ENCODE measurements around the gene LHPP. TPM values are rescaled to one million over a fixed set of nuclear protein-coding genes. Genes with fewer than 3 reads are reported as not detected.

The LHPP gene
- total RNA-seq, 1 donor from 2014 or later, result 22.9 TPM

GRCh38 chr10:124601016-124601415 lies 139.4 kb downstream of the LHPP start:
- CTCF ChIA-PET, result interaction anchor here (0.7 to 2.6 kb wide), 4 partner anchors 63 to 141 kb away, joined by 3 to 14 read pairs (median 4); no protein-coding TSS in a partner anchor
- POLR2A ChIA-PET, result interaction anchor here (0.8 to 10.6 kb wide), 27 partner anchors 9 to 143 kb away, joined by 3 to 207 read pairs (median 6); partner anchors contain the start of gene FAM53B
- H3K36me3 Mint-ChIP-seq (ENCODE audit: low read depth), result no peaks in the 10 kb centered on the region
- peak overlapping the region; percentile 70 for H3K4me3 Mint-ChIP-seq
- H3K4me1 Mint-ChIP-seq, result peaks cover 97% of the 10 kb centered on the region
- intact Hi-C loops (cut with micrococcal nuclease), result loop anchor here (1.0 to 10.0 kb wide), 11 partner anchors 11 to 506 kb away; partner anchors contain the start of genes CHST15 and EEF1AKMT2
- H3K27me3 Mint-ChIP-seq, result no peaks in the 10 kb centered on the region
- ATAC-seq (ENCODE audit: low read depth) (peak; percentile 22), DNase-seq (no peak)
- TF ChIP-seq CTCF (IDR thresholded peaks at IDR 0.05), result no peak
- H3K27ac Mint-ChIP-seq, result peak overlapping the region; percentile 94
- H3K9me3 Mint-ChIP-seq, result no peaks in the 10 kb centered on the region

- POLR2A ChIA-PET, result interaction anchor here (0.5 to 10.6 kb wide), 31 partner anchors 9 to 143 kb away, joined by 3 to 207 read pairs (median 6); partner anchors contain the start of gene FAM53B
Measured at GRCh38 chr10:124601431-124602120, 140.0 kb downstream of the LHPP start.

GRCh38 chr10:124602121-124602561 lies 140.5 kb downstream of the LHPP start:
- CTCF ChIA-PET, result interaction anchor here (1.0 to 2.6 kb wide), 4 partner anchors 64 to 139 kb away, joined by 3 to 14 read pairs (median 5); no protein-coding TSS in a partner anchor
- H3K27me3 Mint-ChIP-seq, result no peaks in the 10 kb centered on the region
- TF ChIP-seq CTCF (IDR thresholded peaks at IDR 0.05), result no peak
- ATAC-seq (ENCODE audit: low read depth) (peak; percentile 2), DNase-seq (no peak)
- peak overlapping the region; percentile 94 for H3K27ac Mint-ChIP-seq
- intact Hi-C loops (cut with micrococcal nuclease), result loop anchor here (5.0 to 10.0 kb wide), 2 partner anchors 190 to 507 kb away; partner anchors contain the start of genes CHST15 and EEF1AKMT2
- H3K9me3 Mint-ChIP-seq, result no peaks in the 10 kb centered on the region
- H3K4me3 Mint-ChIP-seq, result peak overlapping the region; percentile 70
- H3K4me1 Mint-ChIP-seq, result peaks cover 97% of the 10 kb centered on the region
- POLR2A ChIA-PET, result interaction anchor here (0.8 to 10.6 kb wide), 25 partner anchors 11 to 142 kb away, joined by 3 to 207 read pairs (median 6); partner anchors contain the start of gene FAM53B
- no peaks in the 10 kb centered on the region for H3K36me3 Mint-ChIP-seq (ENCODE audit: low read depth)

More at GRCh38 chr10:124601431-124602120, 140.0 kb downstream of the LHPP start:
- no peak for TF ChIP-seq CTCF (IDR thresholded peaks at IDR 0.05)
- intact Hi-C loops (cut with micrococcal nuclease), result loop anchor here (1.0 to 10.0 kb wide), 11 partner anchors 11 to 507 kb away; partner anchors contain the start of genes CHST15 and EEF1AKMT2
- CTCF ChIA-PET, result interaction anchor here (1.0 to 2.6 kb wide), 3 partner anchors 63 to 139 kb away, joined by 3 to 14 read pairs (median 6); no protein-coding TSS in a partner anchor
- Mint-ChIP-seq H3K4me3 (peak overlapping the region; percentile 70), H3K4me1 (peaks cover 97% of the 10 kb centered on the region), H3K27ac (peak overlapping the region; percentile 94), H3K9me3 (no peaks in the 10 kb centered on the region), H3K36me3 (ENCODE audit: low read depth) (no peaks in the 10 kb centered on the region), H3K27me3 (no peaks in the 10 kb centered on the region)
- ATAC-seq (ENCODE audit: low read depth), result peak; percentile 86
- peak; percentile 75 for DNase-seq

- no peak for TF ChIP-seq CTCF (IDR thresholded peaks at IDR 0.05)
- H3K36me3 Mint-ChIP-seq (ENCODE audit: low read depth), result no peaks in the 10 kb centered on the region
- POLR2A ChIA-PET, result interaction anchor here (0.7 to 10.6 kb wide), 16 partner anchors 9 to 138 kb away, joined by 3 to 207 read pairs (median 5); no protein-coding TSS in a partner anchor
- H3K4me1 Mint-ChIP-seq, result peaks cover 97% of the 10 kb centered on the region
- peak overlapping the region; percentile 94 for H3K27ac Mint-ChIP-seq
- intact Hi-C loops (cut with micrococcal nuclease), result loop anchor here (5.0 to 10.0 kb wide), 2 partner anchors 189 to 508 kb away; partner anchors contain the start of genes CHST15 and EEF1AKMT2
- DNase-seq, result peak; percentile 23
- H3K9me3 Mint-ChIP-seq, result no peaks in the 10 kb centered on the region
- no peak overlapping the region for H3K4me3 Mint-ChIP-seq
- CTCF ChIA-PET, result interaction anchor here (1.3 to 2.6 kb wide), 2 partner anchors 68 to 138 kb away, joined by 4 to 14 read pairs; no protein-coding TSS in a partner anchor
- no peak for ATAC-seq (ENCODE audit: low read depth)
- H3K27me3 Mint-ChIP-seq, result no peaks in the 10 kb centered on the region
Measured at GRCh38 chr10:124602646-124603365, 141.2 kb downstream of the LHPP start.

Measured in activated B cell treated with CpG ODN at 0.5 μM for 24 hours (primary cell).